ENCODE measurements around the gene RNF157. TPM values are rescaled to one million over a fixed set of nuclear protein-coding genes. Genes with fewer than 3 reads are reported as not detected.

RNF157 gene
- total RNA-seq, 1 experiment from 2014 or later: 29.3 TPM

- BruUV-seq (replicated peaks): no TSS peak
- H3K27ac Mint-ChIP-seq (ENCODE audit: unreplicated experiment): no peak overlapping the region
- H3K9me3 Mint-ChIP-seq (ENCODE audit: unreplicated experiment): no peaks in the 10 kb centered on the region
- Histone ChIP-seq H3K9me3 (no peaks in the 10 kb centered on the region), H3K4me3 (ENCODE audit: low read depth, low read length) (no peak overlapping the region), H3K27me3 (replicated peaks; ENCODE audit: control insufficient read depth, insufficient read depth, low read length) (no peaks in the 10 kb centered on the region), H3K36me3 (ENCODE audit: control insufficient read depth, insufficient read depth, low read length) (no peaks in the 10 kb centered on the region), H3K4me1 (peaks cover 7% of the 10 kb centered on the region)
- no peaks in the 10 kb centered on the region for H3K36me3 Mint-ChIP-seq (ENCODE audit: insufficient read depth, unreplicated experiment)
- peaks cover 39% of the 10 kb centered on the region for H3K4me1 Mint-ChIP-seq (ENCODE audit: low read depth, unreplicated experiment)
- intact Hi-C loops (cut with micrococcal nuclease; ENCODE audit: unreplicated experiment): no loop called here
- ChIA-PET CTCF (interaction anchor here (1.7 to 4.9 kb wide), 3 partner anchors 10 to 30 kb away, joined by 4 to 41 read pairs (median 9); no protein-coding TSS in a partner anchor), POLR2A (no interaction called here)
- TF ChIP-seq CTCF (IDR thresholded peaks at IDR 0.05; ENCODE audit: insufficient read depth in 1 of 2, low read depth in 1 of 2, low read length in 1 of 2, severe bottlenecking in 1 of 2, unreplicated experiment in 1 of 2): no peak
- H3K27me3 Mint-ChIP-seq (ENCODE audit: insufficient read depth, unreplicated experiment): no peaks in the 10 kb centered on the region
- DNase-seq: no peak
- H3K4me3 Mint-ChIP-seq (ENCODE audit: unreplicated experiment): no peak overlapping the region
Observed at GRCh38 chr17:76123191-76123499, 117.1 kb downstream of the RNF157 start.

- no peaks in the 10 kb centered on the region for H3K9me3 Mint-ChIP-seq (ENCODE audit: unreplicated experiment)
- no peaks in the 10 kb centered on the region for H3K36me3 Mint-ChIP-seq (ENCODE audit: insufficient read depth, unreplicated experiment)
- H3K4me1 Mint-ChIP-seq (ENCODE audit: low read depth, unreplicated experiment): peaks cover 39% of the 10 kb centered on the region
- H3K27me3 Mint-ChIP-seq (ENCODE audit: insufficient read depth, unreplicated experiment): no peaks in the 10 kb centered on the region
- CTCF ChIA-PET: interaction anchor here (0.6 to 4.9 kb wide), 5 partner anchors 10 to 102 kb away, joined by 3 to 41 read pairs (median 4); no protein-coding TSS in a partner anchor
- DNase-seq: no peak
- intact Hi-C loops (cut with micrococcal nuclease; ENCODE audit: unreplicated experiment): no loop called here
- no TSS peak for BruUV-seq (replicated peaks)
- no peaks in the 10 kb centered on the region for H3K27me3 ChIP-seq (replicated peaks; ENCODE audit: control insufficient read depth, insufficient read depth, low read length)
- H3K36me3 ChIP-seq (ENCODE audit: control insufficient read depth, insufficient read depth, low read length): no peaks in the 10 kb centered on the region
- peaks cover 7% of the 10 kb centered on the region for H3K4me1 ChIP-seq
- no peak for TF ChIP-seq CTCF (IDR thresholded peaks at IDR 0.05; ENCODE audit: insufficient read depth in 1 of 2, low read depth in 1 of 2, low read length in 1 of 2, severe bottlenecking in 1 of 2, unreplicated experiment in 1 of 2)
- no peak overlapping the region for H3K4me3 Mint-ChIP-seq (ENCODE audit: unreplicated experiment)
- no peak overlapping the region for H3K4me3 ChIP-seq (ENCODE audit: low read depth, low read length)
- H3K27ac Mint-ChIP-seq (ENCODE audit: unreplicated experiment): peak overlapping the region; percentile 14
- POLR2A ChIA-PET: no interaction called here
- H3K9me3 ChIP-seq: no peaks in the 10 kb centered on the region
Observed at GRCh38 chr17:76122431-76123190, 117.7 kb downstream of the RNF157 start.

GRCh38 chr17:76121932-76122430 is 118.3 kb downstream of the RNF157 start:
- Mint-ChIP-seq H3K4me3 (ENCODE audit: unreplicated experiment) (no peak overlapping the region), H3K4me1 (ENCODE audit: low read depth, unreplicated experiment) (peaks cover 33% of the 10 kb centered on the region), H3K27ac (ENCODE audit: unreplicated experiment) (peak overlapping the region; percentile 14), H3K36me3 (ENCODE audit: insufficient read depth, unreplicated experiment) (no peaks in the 10 kb centered on the region), H3K27me3 (ENCODE audit: insufficient read depth, unreplicated experiment) (no peaks in the 10 kb centered on the region), H3K9me3 (ENCODE audit: unreplicated experiment) (no peaks in the 10 kb centered on the region)
- Histone ChIP-seq H3K9me3 (no peaks in the 10 kb centered on the region), H3K36me3 (ENCODE audit: control insufficient read depth, insufficient read depth, low read length) (no peaks in the 10 kb centered on the region), H3K4me1 (peaks cover 7% of the 10 kb centered on the region), H3K27me3 (replicated peaks; ENCODE audit: control insufficient read depth, insufficient read depth, low read length) (no peaks in the 10 kb centered on the region), H3K4me3 (ENCODE audit: low read depth, low read length) (no peak overlapping the region)
- intact Hi-C loops (cut with micrococcal nuclease; ENCODE audit: unreplicated experiment): no loop called here
- no TSS peak for BruUV-seq (replicated peaks)
- CTCF ChIA-PET: interaction anchor here (0.7 to 4.9 kb wide), 6 partner anchors 11 to 61 kb away, joined by 3 to 41 read pairs (median 7); no protein-coding TSS in a partner anchor
- no peak for DNase-seq
- TF ChIP-seq CTCF (IDR thresholded peaks at IDR 0.05; ENCODE audit: insufficient read depth in 1 of 2, low read depth in 1 of 2, low read length in 1 of 2, severe bottlenecking in 1 of 2, unreplicated experiment in 1 of 2): no peak
- POLR2A ChIA-PET: no interaction called here

Data from Caco-2 (cell line).